Osteocyte (in vitro differentiated cells): ENCODE data around the gene AHR. TPM values are rescaled to one million over a fixed set of nuclear protein-coding genes. Genes with fewer than 3 reads are reported as not detected.

Experiments used
- DNase-seq: peaks from one replicate; pipeline ENCODE4 v3.0.0; 2021; ENCODE audit warnings: mixed read lengths; ENCODE audit not compliant: unreplicated experiment; ENCODE audit errors: extremely low spot score
- H3K27ac Mint-ChIP-seq: one replicate; pipeline ENCODE4 v1.8.0; 2021; ENCODE audit warnings: mild to moderate bottlenecking, mixed read lengths; ENCODE audit not compliant: unreplicated experiment
- H3K27me3 Mint-ChIP-seq: one replicate; pipeline ENCODE4 v1.8.0; 2021; ENCODE audit warnings: mixed read lengths; ENCODE audit not compliant: unreplicated experiment
- H3K36me3 Mint-ChIP-seq: one replicate; pipeline ENCODE4 v1.8.0; 2021; ENCODE audit warnings: mixed read lengths; ENCODE audit not compliant: unreplicated experiment
- H3K4me1 Mint-ChIP-seq: one replicate; pipeline ENCODE4 v1.8.0; 2021; ENCODE audit warnings: mixed read lengths; ENCODE audit not compliant: unreplicated experiment
- H3K4me3 Mint-ChIP-seq: one replicate; pipeline ENCODE4 v1.8.0; 2021; ENCODE audit warnings: mild to moderate bottlenecking, moderate library complexity, mixed read lengths; ENCODE audit not compliant: unreplicated experiment
- H3K9me3 Mint-ChIP-seq: one replicate; pipeline ENCODE4 v1.8.0; 2021; ENCODE audit warnings: mixed read lengths; ENCODE audit not compliant: unreplicated experiment
- total RNA-seq: library from RNA; stranded (reverse); gene quantifications from 2 replicates; pipeline ENCODE4 v1.2.1, GENCODE V29; 2021
- TF ChIP-seq, protein P1 (sequence below): fragments of 200-600 bp; sonication (generic); IDR thresholded peaks from 2 replicates; pipeline ENCODE4 v1.5.0; 2021; ENCODE audit warnings: antibody characterized with exemption, mild to moderate bottlenecking, moderate library complexity

AHR gene
- total RNA-seq, 1 donor from 2014 or later = 270 TPM

DNA sequence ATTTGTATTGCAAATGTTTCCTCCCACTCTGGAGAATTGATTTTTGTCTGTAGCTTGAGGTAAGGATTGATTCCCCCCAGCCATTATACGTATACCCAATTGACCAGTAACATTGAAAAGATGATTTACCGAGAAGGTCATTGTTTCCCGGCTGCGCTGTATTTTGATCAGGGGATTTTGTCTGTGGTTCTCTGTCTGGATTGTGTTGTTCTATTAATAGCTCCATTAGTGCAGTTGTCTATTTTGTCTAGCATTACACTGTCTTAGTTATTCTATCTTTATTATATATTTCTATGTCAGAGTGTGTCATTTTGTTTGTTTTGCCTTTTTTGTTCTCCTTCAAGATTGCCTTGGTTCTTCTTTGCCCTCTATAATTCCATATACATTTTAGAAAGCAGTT, 37.7 kb downstream of the AHR start:
- Mint-ChIP-seq H3K27ac (peak overlapping the region; percentile 62), H3K36me3 (peaks cover 60% of the 10 kb centered on the region), H3K4me3 (no peak overlapping the region), H3K27me3 (no peaks in the 10 kb centered on the region), H3K9me3 (peaks cover 3% of the 10 kb centered on the region), H3K4me1 (peaks cover 59% of the 10 kb centered on the region)
- DNase-seq = no peak
- TF ChIP-seq, protein P1, sequence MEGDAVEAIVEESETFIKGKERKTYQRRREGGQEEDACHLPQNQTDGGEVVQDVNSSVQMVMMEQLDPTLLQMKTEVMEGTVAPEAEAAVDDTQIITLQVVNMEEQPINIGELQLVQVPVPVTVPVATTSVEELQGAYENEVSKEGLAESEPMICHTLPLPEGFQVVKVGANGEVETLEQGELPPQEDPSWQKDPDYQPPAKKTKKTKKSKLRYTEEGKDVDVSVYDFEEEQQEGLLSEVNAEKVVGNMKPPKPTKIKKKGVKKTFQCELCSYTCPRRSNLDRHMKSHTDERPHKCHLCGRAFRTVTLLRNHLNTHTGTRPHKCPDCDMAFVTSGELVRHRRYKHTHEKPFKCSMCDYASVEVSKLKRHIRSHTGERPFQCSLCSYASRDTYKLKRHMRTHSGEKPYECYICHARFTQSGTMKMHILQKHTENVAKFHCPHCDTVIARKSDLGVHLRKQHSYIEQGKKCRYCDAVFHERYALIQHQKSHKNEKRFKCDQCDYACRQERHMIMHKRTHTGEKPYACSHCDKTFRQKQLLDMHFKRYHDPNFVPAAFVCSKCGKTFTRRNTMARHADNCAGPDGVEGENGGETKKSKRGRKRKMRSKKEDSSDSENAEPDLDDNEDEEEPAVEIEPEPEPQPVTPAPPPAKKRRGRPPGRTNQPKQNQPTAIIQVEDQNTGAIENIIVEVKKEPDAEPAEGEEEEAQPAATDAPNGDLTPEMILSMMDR = no peak

DNA sequence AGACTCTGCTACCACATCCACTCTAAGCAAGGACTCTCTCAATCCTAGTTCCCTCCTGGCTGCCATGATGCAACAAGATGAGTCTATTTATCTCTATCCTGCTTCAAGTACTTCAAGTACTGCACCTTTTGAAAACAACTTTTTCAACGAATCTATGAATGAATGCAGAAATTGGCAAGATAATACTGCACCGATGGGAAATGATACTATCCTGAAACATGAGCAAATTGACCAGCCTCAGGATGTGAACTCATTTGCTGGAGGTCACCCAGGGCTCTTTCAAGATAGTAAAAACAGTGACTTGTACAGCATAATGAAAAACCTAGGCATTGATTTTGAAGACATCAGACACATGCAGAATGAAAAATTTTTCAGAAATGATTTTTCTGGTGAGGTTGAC, 40.7 kb downstream of the AHR start:
- Mint-ChIP-seq H3K4me1 (peaks cover 59% of the 10 kb centered on the region), H3K36me3 (peaks cover 53% of the 10 kb centered on the region)

DNA sequence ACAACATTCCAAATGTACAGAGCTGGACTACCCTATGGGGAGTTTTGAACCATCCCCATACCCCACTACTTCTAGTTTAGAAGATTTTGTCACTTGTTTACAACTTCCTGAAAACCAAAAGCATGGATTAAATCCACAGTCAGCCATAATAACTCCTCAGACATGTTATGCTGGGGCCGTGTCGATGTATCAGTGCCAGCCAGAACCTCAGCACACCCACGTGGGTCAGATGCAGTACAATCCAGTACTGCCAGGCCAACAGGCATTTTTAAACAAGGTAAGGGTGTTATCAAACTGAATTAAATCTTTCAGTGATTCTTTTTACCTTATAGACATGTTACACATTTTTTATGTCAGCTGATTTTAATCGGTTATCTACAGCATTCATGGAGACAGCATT, 41.5 kb downstream of the AHR start:
- Mint-ChIP-seq H3K4me1 (peaks cover 53% of the 10 kb centered on the region), H3K27me3 (no peaks in the 10 kb centered on the region), H3K36me3 (peaks cover 48% of the 10 kb centered on the region), H3K4me3 (no peak overlapping the region), H3K9me3 (peaks cover 3% of the 10 kb centered on the region), H3K27ac (peak overlapping the region; percentile 50)
- TF ChIP-seq, protein P1 = no peak
- no peak for DNase-seq

More for the DNA sequence above, 40.7 kb downstream of the AHR start:
- TF ChIP-seq, protein P1 = no peak
- H3K27ac Mint-ChIP-seq = peak overlapping the region; percentile 36
- DNase-seq = no peak
- no peak overlapping the region for H3K4me3 Mint-ChIP-seq
- H3K9me3 Mint-ChIP-seq = peaks cover 3% of the 10 kb centered on the region
- no peaks in the 10 kb centered on the region for H3K27me3 Mint-ChIP-seq

DNA sequence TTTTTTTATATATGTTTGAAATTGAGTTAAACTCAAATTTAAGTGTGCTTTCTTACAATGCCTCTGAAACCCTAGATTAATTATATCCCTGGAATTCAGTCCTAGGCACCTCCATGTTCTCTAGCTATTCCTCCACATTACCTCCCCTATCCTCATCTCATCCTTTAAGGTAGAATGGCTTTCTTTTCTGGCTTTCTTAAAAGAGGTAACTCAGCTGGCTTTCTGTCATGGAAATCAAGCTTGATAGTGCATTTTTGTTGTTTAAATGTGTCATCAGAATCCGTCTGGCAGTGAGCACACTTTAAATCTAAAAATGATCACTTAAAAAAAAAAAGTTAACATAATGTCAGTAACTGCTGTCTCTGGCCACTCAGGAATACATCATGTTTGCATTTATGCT, 42.2 kb downstream of the AHR start:
- Mint-ChIP-seq H3K4me3 (no peak overlapping the region), H3K27me3 (no peaks in the 10 kb centered on the region), H3K27ac (peak overlapping the region; percentile 56), H3K4me1 (peaks cover 49% of the 10 kb centered on the region), H3K9me3 (peaks cover 3% of the 10 kb centered on the region), H3K36me3 (peaks cover 44% of the 10 kb centered on the region)
- TF ChIP-seq, protein P1 = no peak
- no peak for DNase-seq

GRCh38 chr7:17342756-17343155, 44.3 kb downstream of the AHR start:
- no peaks in the 10 kb centered on the region for H3K27me3 Mint-ChIP-seq
- H3K4me3 Mint-ChIP-seq = peak overlapping the region; percentile 27
- peak overlapping the region; percentile 78 for H3K27ac Mint-ChIP-seq
- no peak for DNase-seq
- no peaks in the 10 kb centered on the region for H3K9me3 Mint-ChIP-seq
- H3K36me3 Mint-ChIP-seq = peaks cover 46% of the 10 kb centered on the region
- H3K4me1 Mint-ChIP-seq = peaks cover 46% of the 10 kb centered on the region
- TF ChIP-seq, protein P1 = no peak
